Activated CD8-positive, alpha-beta memory T cell treated with anti-CD3 and anti-CD28 coated beads, Interleukin-2, amount 50 U/mL, for 1 hour (primary cell): ENCODE results near the gene PTPMT1.

ENCODE experiments used
- DNase-seq: peaks from one replicate; pipeline ENCODE4 v3.0.0-alpha.2; 2020; ENCODE audit errors: extremely low read depth

Gene PTPMT1

GRCh38 chr11:47607380-47607779 lies 42.0 kb downstream of the PTPMT1 start:
- DNase-seq, result no peak

GRCh38 chr11:47609675-47610074 lies 44.3 kb downstream of the PTPMT1 start:
- no peak for DNase-seq

GRCh38 chr11:47611348-47611794 lies 46.0 kb downstream of the PTPMT1 start:
- DNase-seq, result no peak

- DNase-seq, result no peak
These were observed 49.9 kb downstream of the PTPMT1 start for GRCh38 chr11:47615249-47615648.

- no peak for DNase-seq
These were observed 51.5 kb downstream of the PTPMT1 start for GRCh38 chr11:47616726-47617416.

GRCh38 chr11:47617417-47617809 lies 52.0 kb downstream of the PTPMT1 start:
- no peak for DNase-seq

GRCh38 chr11:47620836-47621378 lies 55.5 kb downstream of the PTPMT1 start:
- DNase-seq, result no peak
